ENCODE data around the gene CEP55.
"Not testable (repeated sequence)": the region's sequence is repeated elsewhere in the genome, so short reads cannot be mapped to it uniquely, and the experiment has no call there.

CEP55 gene

DNA sequence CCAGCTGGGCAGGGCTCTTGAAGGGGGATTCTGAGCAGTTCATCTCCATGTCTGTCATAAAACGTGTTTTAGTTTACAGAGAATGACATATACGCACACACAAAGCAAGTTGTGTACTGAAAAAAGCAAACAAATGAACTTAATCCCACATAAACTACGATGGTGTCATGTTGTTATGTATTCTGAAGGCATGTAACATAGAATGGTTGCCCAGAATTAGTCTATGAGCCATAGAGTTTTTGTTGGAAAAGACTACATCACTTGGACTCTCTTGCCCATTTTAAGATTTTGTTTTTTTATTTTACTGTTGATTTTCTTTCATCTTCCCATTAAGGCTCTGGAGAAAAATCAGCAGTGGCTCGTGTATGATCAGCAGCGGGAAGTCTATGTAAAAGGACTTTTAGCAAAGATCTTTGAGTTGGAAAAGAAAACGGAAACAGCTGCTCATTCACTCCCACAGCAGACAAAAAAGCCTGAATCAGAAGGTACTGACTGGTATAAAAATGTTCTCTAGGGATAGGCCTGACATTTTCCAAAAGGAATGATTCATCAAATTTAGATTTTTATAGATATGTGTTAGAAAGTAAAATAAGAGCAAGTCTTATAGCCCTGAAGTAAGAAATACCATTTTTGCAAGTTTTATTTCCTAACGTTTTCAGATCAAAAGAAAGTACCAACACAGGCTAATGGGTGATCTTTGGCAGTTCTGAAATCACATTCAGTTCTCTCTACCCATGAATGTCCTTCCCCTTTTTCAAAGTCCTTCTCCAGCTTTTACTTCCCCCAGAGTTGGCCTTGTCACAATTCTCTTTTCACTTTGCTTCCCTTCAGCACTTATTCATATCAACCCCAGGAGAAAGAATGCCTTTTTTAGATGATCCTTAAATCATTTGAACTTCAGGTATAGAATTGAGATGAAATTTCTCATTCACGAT lies 18.9 kb downstream of the CEP55 start:
- DNase-seq: no peak

DNA sequence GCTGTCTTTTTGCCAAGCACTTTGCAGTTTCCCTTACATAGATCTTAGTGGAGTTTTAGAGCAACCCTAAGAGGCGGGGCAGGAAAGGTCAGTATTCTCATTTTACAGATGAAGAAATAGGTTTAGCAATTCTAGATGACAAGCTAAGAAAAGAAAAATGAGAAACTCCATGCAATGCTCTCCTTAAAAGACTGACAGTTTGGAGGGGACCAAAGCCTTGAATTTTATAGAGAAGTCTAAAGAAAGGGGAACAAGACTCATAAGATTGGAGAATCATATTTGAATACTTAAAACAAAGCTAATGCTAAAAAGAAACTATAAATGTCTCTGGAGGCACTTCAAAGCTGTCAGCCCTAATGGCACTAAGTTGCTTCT lies 19.6 kb downstream of the CEP55 start:
- DNase-seq: no peak

DNA sequence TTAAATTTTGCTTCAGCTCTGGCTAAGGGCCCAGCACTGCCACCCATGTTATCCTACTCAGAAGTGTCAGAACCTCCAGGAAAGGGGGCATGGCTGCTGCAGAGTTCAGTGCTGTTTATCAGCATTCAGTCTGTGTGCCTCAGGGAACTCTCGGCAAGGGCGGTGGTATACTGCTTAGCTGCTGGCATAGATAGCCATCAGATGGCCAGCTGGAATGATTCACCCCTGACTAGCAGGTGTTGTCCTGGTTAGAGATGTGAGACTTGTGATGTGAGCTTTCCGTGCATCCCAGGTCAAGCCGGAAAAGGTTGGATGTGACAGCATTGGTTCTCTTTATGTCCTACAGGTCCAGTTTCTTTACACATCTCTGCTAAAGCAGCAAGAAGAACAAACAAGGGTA lies 22.1 kb downstream of the CEP55 start:
- DNase-seq: no peak

GRCh38 chr10:93535293-93535692 lies 38.9 kb downstream of the CEP55 start:
- DNase-seq: no peak

- not testable (repeated sequence) for DNase-seq
These were observed 44.5 kb downstream of the CEP55 start for GRCh38 chr10:93540871-93541270.

- no peak for DNase-seq
These were observed 45.3 kb downstream of the CEP55 start for GRCh38 chr10:93541402-93542357.

DNA sequence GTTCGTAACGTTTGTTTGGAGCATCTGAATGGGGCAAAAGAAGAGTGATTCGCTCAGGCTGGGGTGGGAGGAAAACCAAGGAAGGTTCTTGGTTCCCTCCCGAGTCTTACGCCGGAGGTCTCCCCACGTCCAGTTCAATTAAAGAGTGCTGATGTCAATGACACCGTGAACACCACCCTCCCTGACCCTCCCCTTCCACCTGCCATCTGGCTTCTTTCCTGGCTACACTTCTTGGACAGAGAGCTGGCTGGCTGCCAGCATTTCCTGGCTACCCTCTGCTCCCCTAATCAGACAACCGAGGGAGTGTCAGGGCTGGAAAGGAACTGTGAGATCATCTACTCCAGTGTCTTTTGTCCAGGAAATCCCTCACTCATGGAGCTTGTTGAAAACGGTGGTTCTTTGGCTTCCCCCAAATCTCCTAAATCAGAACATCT lies 46.0 kb downstream of the CEP55 start:
- peak; percentile 62 for DNase-seq

GRCh38 chr10:93546995-93547394 lies 50.6 kb downstream of the CEP55 start:
- not testable (repeated sequence) for DNase-seq

- DNase-seq: no peak
These were observed 51.1 kb downstream of the CEP55 start for GRCh38 chr10:93547522-93547921.

DNA sequence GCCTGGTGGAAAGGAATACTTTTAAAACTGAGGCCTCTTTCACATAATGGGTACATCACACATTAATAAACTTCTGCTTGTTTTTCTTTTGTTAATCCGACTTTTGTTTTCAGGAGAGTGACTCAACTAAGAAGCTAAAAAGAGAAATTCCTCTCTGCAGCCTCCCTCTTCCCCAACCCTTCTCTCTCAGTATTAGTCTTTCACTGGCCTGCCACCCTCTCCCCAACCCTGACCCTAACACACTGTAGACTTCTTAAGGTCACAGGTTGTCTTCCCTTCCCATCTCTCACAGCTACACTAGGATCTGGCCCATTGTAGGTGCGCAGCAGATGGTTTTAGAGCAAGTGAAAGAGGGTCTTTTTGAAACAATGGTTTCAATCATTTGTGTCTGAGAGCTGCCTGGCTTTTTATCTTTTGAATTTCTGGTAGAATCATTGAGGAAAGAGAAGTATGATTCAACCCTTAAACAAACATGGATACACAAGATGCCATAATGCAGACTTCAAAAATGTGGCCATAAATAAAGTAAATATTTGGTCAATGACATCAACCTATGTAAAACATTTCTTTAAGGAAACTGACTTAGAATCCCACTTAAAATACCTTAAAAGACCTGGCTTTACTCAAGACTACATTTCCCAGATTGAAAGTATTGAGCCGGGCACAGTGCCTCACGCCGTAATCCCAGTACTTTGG lies 52.1 kb downstream of the CEP55 start:
- no peak for DNase-seq

DNA sequence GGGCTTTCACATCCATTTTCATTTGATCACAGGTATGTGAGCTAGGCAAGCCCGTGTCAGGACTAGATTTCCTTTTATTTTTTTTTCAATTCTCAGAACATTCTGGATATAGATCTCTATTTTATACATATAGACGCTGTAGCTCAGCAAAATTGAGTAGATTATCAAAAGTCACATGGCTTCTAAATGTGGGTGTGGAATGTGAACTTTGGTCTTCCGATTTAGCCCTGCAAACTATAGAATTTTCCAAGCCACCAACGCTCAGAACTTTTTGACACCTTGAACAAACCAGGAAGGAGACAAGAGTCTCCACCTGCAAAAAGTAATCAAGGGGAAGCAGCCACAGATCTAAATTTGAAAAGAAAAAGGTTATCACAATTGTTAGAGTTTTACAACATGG lies 54.2 kb downstream of the CEP55 start:
- DNase-seq: no peak

DNA sequence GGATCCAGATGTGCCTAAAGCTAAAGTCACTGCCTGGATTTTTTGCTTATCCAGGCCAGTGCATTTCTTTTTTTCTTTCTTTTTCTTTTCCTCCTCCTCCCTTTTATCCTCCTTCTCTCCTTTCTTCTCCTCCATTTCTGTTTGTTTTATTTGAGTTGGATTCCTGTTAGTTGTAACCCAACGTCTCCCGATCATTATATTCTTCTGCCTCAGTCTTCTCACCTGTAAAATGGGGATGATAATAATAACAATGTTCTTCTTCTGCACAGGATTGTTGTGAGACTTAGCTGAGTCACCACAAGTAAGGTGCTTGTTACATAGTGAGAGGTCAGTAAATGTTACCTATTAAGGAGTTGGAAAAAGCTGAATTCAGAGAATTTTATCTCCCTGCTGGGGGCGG lies 56.4 kb downstream of the CEP55 start:
- DNase-seq: no peak

- DNase-seq: no peak
These were observed 57.3 kb downstream of the CEP55 start for GRCh38 chr10:93553482-93554315.

GRCh38 chr10:93554316-93554663 lies 57.9 kb downstream of the CEP55 start:
- no peak for DNase-seq

GRCh38 chr10:93554760-93555432 lies 58.5 kb downstream of the CEP55 start:
- no peak for DNase-seq

- no peak for DNase-seq
These were observed 63.1 kb downstream of the CEP55 start for GRCh38 chr10:93559490-93559889.

DNA sequence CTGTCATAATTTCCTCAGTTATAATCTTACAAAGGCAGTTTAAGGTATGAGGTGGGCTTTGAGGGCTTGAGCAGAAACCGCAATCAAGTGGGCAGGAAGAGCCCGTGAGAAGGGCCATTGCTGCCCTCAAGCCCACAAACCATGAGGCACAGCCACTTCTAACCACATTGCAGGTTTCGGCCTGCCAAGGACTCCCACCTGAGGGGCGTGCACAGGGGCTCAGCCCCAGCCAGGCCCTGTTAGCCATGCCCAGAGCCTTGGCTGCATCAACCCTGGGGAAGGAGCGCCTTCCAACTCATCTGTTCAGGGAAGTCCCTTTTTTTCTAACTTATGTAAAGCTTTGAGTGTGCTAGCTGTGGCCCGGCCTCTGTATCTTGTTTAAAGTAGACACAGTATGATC lies 64.1 kb downstream of the CEP55 start:
- no peak for DNase-seq

- DNase-seq: no peak
These were observed 69.0 kb downstream of the CEP55 start for GRCh38 chr10:93565446-93565845.

- DNase-seq: no peak
These were observed 70.2 kb downstream of the CEP55 start, which contains the start of gene FFAR4 for GRCh38 chr10:93566435-93567276. Gene FFAR4, plus strand, starts transcription at chr10:93566665. Its CDS starts 56 bp downstream, at chr10:93566721.

All from NCI-H2171 (cell line).